GM19395 (cell line): ENCODE results near the gene RPGRIP1L.
A peak's percentile ranks its signal among the peaks of the same experiment; 100 is the strongest.

Experiments used
- ATAC-seq: cut with Tn5 transposase; IDR thresholded peaks from one replicate; pipeline ENCODE4 v1.9.1; 2021; ENCODE audit warnings: mild to moderate bottlenecking, moderate library complexity; ENCODE audit not compliant: unreplicated experiment

Gene RPGRIP1L

DNA sequence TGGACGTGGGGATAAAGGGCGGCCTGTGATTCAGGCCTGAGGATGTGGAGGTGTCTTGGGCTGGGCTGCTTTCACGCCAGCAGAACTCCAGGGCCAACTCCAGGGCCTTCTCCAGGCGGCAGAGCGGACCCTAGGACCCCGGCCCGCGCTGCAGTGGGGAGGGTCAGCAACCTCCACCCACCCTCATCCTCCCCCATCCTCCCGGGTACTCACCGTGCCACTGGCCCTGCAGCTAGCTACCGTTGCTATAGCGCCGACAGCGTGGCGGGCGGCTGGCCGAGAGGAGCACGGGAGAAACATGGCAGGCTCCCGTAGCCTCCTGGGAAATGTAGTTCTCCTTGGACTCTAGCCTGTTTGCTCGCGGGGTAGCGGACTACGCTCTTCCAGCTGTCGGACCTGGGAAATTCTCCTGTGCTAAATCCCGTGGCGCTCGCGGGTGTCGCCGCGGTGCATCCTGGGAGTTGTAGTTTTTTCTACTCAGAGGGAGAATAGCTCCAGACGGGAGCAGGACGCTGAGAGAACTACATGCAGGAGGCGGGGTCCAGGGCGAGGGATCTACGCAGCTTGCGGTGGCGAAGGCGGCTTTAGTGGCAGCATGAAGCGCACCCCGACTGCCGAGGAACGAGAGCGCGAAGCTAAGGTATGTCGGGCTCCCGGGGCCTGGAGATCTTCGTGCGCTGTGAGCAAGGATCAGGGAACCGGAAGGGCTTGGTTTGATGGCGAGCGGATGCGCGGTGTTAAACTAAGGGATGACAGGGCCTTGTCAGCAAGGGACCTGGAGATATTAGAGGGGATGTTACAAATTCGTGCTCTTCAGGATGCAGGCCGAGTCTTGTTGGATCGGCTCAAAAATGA is at the start of gene RPGRIP1L, which contains the start of gene FTO:
RPGRIP1L (minus strand) TSS at position 270 of the 855 bp plus-strand sequence. CDS start 3,136 bp downstream, outside the sequence.
FTO (plus strand) TSS at position 567 of the 855 bp plus-strand sequence.
- ATAC-seq: peak; percentile 99

DNA sequence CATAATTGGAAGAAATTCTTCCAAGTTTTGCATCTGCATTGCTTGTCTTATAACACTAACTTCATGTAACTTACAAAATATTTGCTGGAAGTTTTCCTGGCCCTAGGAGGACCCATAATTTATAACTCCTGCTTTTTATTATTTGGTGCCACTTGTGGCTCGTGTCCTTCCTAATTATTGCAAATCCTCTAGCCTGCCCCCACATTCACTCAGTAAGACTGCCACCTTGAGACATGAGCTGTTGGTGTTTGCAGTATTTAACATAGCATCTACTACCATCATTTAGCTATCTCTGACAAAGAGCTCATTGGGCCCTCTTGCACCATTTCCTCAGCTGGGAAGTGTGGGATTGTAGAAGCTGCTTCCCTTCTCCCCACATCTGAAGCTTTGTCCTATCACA is 49.8 kb upstream of the RPGRIP1L start:
- no peak for ATAC-seq

DNA sequence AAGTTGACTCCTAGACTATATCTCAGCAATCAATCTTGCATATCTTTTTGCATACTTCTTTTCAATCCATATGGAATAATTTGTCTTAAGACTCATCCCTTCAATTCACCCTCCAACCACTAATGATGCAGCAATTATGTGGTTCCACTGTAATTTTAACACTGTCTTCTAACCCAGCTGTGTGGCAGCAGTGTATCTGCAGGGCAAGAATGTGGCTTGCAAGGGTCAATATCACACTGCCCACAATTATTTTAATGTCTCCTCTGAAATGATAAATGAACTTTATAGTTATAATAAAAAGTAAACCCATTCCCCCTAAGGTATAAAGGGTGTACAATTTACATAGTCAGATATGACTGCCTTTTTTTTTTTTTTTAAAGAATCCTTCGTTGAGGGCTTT is 48.9 kb upstream of the RPGRIP1L start:
- no peak for ATAC-seq

DNA sequence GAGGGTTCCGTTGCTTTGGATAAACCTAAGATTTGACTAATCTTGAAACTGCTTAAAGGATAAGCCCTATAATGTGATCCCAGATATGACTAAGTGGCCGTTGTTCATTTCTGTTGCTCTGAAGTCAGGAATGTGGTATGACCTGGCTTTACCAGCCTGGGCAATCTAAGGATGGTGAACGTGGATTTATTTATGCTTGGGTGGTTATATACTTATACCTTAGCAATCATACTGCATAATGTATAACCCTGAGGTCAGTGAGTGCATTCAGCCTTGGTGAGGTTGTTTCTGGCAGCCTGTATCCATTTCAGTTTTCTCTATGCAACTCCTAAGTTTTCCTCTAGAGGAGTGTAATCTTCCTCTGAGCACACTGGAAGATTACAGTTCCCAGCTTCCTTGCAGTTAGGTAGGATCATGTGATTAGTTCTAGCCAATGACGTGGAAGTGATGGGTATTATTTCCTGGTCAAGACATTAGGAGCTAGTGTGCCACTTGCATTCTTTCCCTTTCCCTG is 42.2 kb upstream of the RPGRIP1L start:
- no peak for ATAC-seq

DNA sequence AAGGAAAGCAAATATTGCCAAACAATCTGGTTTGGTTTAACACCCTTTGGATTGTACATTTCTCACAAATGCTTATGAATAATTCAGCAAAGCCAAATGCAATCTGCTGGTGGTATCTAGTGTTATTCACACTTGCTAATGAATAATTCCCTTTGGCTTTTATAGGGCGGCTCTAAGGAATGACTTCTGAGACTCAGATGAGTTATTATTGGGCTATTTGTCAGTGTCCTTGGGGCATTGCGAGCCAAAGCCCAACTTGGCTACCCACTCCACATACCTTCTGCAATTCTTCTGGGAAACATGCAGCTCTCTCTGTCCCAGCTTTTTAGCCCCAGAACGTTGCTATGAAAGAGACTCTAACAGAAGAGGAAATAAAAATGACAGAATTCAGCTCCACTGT is 41.4 kb upstream of the RPGRIP1L start:
- ATAC-seq: no peak

DNA sequence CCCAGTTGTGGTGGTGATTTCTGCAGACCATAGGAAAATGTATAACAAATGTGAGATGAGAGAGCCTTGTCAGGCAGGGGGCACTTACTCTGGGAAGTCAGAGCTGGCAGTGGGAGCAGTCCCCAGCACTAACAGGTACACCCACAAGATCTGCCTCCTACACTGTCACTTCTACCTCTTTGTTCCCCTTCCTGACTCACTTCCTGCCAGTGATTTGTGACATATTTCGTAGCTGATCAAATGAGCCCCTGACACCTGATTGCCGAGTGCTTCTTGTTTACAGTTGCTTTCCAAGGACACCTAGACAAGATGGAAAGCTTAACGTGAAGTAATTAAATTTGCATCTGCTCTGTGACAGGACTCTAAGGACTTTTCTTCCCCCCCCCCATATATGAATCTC is 40.8 kb upstream of the RPGRIP1L start:
- ATAC-seq: no peak

DNA sequence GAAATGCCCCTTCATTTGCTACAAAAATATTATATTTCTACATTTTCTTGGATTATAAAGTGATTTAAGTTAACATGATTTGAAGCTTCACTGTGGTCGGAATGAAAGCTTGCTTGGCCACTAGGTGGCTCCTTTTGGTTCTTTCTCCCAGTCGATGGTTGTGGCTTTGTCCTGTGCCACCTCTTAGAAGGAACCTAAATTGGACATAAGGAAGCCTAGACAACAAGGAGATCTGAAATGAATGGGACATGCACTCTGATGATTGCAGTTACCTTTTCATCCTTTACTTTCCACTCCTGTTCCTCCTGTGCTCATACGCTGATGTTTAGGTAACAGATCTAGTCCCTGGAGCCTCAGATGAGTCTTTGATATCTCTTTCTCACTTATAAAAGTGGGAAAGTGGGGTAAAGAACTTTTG is 39.5 kb upstream of the RPGRIP1L start:
- ATAC-seq: no peak

DNA sequence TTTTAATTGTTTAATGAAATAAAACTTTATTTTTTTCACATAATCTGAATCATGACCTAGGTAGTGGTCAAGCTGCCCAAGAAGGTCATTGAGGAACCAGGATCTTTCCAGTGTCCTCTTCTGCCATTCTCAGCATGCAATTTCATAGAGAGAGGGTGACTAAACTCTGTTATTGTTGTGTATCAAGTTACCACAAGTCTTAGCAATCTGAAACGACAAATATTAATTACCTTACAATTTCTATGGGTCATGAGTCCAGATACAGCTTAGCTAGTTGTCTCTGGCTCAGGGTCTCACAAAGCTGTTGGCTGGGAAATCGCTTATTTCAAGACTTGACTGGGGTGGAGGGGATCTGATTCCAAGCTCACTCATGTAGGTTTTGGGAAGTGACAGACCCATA is 37.9 kb upstream of the RPGRIP1L start:
- ATAC-seq: no peak

DNA sequence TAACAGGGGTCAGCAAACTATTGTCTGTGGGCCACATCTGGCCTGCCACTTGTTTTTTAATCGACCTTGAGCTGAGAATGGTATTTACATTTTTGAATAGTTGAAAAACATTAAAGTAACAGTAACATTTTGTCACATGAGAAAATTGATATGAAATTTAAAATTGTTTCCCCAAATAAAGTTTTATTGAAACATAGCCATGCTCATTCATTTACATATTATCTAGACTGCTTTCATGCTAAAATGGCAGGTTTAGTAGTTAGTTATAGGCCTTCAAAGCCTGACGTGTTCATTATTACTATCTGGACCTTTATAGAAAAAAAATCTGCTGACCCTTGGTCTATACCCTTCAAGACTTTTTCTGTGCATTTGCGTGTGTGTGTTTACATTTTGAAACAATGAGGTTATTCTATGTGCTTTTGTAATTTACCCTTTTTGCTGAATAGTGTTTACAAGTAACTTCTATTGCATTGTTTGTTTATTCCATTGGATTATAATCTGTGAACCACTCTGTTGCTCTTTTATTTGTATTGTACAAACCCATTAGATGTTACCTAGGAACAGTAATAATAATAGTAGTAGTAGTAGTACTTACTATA is 37.4 kb upstream of the RPGRIP1L start:
- no peak for ATAC-seq

DNA sequence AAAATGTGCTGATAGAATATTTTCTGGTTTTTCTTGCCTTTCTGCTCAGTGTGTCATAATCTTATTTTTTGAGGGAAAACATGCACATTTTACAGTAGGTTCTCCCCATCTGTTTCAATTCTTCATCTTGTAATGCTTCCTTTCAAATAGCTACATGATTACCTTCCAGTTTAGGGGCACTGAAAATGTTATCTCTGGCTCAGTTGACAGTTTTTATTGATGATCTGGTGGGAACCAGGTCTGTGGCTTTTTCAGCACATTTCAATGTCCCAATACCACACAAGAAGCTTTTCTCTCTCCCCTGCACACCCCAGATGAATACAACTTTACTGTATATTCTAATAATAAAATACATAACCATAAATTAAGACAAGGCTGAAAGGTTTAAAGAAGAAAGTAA is 36.8 kb upstream of the RPGRIP1L start:
- ATAC-seq: no peak

DNA sequence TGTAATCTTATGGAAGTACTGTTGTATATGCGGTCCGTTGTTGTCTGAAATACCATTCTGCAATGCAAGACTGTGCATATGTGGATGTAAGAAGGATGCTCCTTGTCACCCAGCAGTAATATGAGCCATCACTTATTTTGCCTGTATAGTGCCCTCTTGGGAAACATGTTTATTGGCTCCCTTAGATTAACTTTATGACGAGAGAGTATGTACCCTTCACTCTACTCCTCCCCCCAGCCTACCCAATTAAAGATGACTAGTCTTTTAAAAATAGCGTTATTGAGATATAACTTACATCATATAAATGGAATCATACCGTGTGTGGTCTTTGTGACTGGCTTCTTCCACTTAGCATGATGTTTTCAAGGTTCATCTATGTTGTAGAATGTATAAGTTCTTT is 33.9 kb upstream of the RPGRIP1L start:
- ATAC-seq: no peak

DNA sequence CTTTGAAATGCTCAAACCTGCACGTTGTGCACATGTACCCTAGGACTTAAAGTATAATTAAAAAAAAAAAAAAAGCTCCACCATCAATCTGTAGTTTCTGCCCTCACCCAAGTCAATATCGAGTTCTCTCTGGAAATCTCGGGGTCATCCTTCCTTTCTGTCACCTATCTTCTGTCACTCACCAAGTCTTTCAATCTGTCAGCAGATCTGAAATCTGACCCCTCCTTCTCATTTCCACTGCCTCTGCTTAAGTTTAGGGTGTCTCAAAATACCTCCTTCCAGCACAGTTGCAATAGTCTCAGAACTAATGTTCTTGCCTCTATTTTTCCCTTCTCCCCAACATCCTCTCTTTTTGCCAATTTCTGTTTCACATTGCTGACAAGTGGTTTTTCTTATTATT is 32.6 kb upstream of the RPGRIP1L start:
- ATAC-seq: no peak

DNA sequence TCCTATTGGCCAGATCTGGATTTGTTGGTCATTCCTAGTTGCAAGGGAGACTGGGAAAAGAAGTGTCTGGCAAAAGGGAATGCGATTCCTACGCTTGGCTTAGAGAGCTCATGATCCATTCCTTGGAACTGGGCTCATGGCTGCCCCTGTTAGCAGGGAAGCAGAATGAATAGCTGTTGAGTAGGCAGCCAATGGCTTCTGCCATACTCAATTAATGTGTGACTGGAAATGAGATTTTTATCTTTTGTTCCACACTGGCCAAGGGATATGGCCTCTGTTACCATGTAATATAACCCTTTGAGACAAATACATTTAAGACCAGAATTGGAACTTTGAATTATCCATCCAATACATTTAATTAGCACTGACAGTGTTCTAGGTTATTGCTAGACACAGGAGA is 31.2 kb upstream of the RPGRIP1L start:
- no peak for ATAC-seq

DNA sequence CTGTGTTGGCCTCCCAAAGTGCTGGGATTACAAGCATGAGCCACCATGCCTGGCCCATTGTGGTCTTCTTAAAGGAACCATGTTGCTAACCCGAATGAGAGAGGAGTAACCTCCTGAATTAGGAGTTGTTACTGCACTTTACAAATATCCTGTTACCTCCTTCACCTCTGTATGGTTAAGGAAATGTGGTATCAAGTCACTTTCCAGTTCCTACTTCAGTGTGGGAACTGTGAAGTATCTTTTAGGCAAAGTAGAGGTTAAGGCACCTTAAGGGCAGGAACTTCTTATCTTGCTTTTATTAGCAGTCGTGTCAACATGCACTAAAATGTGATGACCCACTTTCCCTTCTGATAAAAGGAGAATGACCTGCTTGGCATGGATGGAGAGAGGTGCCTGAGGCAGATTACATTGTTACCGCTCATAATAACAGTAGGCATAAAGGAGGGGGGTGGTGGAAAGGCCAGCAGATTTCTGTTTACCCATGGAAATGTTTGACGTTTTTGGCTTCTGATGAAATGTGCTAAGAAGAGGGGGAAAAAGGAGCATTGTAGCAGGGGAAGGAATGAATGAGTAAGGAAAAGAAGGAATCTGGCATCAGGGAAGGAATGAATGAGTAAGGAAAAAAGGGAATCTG is 28.8 kb upstream of the RPGRIP1L start:
- ATAC-seq: no peak

DNA sequence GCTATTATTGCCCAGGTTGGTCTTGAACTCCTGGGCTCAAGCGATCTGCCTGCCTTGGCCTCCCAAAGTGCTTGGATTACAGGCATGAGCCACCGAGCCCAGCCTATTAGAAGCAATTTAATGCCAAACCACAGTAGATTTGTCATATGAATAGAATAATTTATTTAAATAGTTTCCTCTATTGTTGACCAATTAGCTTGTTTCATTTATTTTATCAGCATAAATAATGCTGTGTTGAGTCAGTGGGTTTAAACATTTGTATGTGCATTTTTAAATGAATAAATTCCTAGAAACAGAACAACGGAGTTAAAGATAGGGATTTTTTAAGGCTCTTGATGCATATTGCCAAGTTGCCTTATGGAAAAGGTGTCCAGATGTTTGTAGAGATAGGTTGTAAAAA is 27.0 kb upstream of the RPGRIP1L start:
- ATAC-seq: no peak

DNA sequence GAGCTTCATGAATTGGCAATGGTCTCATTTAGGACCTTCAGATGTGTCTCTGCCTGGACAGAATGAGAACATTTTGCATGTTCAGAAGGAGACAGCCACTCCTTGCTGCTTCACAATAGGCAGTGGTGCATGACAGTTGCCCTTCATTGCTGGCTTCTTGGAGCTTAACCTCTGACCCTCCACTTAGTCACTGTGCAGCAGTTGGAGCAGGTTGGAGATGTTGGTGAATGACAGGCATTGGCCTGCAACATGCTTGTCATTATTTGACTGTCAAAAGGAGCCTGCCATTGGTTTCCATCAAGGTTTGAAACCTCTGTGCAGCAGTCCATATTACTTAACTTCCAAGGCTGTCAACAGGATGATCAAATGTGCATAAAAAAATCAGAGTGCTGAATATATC is 23.0 kb upstream of the RPGRIP1L start:
- ATAC-seq: no peak

DNA sequence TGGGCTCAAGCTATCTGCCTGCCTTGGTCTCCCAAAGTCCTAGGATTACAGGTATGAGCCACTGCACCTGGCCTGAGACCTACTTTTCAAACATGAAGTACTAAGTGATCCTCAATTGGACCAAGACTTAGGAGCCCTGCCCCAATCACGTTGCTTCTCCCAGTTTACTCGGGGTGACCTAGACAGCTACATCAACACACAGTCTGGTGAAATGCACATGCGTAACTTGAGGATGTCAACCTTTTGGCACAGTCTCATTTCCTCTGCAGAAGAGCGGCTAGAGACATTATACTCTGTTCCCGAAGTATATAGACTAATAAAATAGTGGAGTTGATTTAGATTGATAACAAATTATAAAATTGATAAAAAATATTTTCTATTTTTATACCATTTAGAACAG is 17.4 kb upstream of the RPGRIP1L start:
- no peak for ATAC-seq

DNA sequence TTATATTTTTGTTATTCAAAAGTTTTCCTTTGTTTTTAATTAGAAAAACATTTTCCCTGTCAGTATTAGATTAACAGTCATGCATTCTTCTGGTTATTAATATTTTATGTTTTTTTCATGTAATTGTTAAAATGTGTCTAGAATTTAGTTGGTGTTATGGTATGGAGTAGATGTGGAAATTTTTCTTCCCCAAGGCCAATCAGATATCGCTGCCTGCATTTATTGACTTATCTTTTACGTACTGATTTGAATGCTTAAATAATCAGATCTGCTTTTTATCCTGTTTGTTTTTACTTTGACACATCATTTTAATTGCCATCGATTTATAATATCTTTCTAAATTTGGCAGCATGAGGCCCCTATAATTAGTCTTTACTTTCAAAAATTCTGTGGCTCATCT is 13.9 kb upstream of the RPGRIP1L start:
- no peak for ATAC-seq

DNA sequence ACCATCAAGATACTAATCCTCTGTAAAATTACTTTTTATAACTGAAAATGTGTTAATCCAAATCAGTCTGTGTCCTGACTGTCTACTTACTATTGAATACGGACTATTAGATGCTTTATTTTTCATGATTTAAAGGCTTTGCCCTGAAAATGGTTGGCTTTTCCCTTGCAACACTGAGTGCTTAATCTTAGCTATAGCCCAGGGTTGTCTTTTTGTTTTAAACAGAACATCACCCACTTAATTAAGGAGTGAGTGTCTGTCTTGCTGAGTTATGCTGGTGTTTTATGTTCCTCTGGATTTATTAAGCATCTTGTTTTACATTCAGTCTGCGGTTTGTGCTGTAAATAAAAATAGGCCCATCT is 11.3 kb upstream of the RPGRIP1L start:
- no peak for ATAC-seq

DNA sequence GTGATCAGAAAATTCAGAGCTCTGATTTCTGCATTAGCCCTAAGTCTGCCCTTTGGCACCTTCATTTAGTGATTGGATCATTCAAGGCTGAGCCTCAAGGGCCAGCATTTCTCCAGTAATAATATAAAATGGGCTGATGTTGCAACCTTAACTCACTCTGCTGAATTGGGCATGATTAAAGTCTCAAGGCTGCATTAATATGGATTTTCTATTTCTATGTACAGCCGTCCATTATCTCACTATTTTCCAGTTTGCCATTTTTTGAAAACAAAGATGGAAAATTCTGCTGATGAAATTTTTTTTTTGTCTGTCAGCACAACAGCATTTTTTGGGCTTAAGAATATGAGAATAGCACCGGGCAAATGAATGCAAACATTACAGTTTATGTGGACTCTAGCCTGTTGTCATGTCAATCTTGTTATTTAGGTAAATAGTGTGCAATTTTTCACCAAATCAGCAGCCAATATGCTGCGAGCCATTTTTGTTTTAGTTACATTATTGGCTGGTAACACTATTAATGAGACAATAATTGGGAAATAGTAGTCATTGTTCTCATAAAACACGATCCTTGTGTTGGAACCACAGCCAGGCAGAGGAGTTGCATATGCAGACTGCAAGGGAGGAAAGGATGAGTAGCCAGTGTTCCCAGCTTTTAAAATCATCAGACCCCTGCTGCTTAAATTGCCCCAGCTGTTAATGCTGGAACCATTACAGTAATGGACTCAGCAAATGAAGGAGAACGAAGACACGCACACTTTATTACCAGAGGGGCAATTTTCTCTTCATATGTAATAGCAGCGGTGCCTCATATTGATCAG is 10.8 kb upstream of the RPGRIP1L start:
- ATAC-seq: no peak
